Activated CD4-positive, alpha-beta T cell treated with anti-CD3 and anti-CD28 coated beads, Interleukin-2, amount 10 ng/mL, durations not matched to agents 7 days and 5 days (primary cell): ENCODE results near the gene ZFR. TPM values are rescaled to one million over a fixed set of nuclear protein-coding genes. Genes with fewer than 3 reads are reported as not detected.
"Not testable (repeated sequence)": the region's sequence is repeated elsewhere in the genome, so short reads cannot be mapped to it uniquely, and the experiment has no call there.

Experiments
- CTCF ChIA-PET: fragments of 350-600 bp; sonication (Branson Sonifier 250); formaldehyde crosslinking; loops from one replicate; lab custom pipeline; 2021; ENCODE audit warnings: antibody characterized with exemption; lab: Charles Lee
- POLR2A ChIA-PET: fragments of 350-600 bp; sonication (Branson Sonifier 250); formaldehyde crosslinking; loops from one replicate; lab custom pipeline; 2021; ENCODE audit warnings: antibody characterized with exemption; lab: Charles Lee
- DNase-seq: peaks from one replicate; pipeline ENCODE4 v3.0.0-alpha.2; 2020
- H3K27ac Mint-ChIP-seq: one replicate; pipeline ENCODE4 v1.8.0; 2021; ENCODE audit warnings: mild to moderate bottlenecking, moderate library complexity, mixed read lengths
- H3K27me3 Mint-ChIP-seq: one replicate; pipeline ENCODE4 v1.8.0; 2021; ENCODE audit warnings: mixed read lengths
- H3K36me3 Mint-ChIP-seq: one replicate; pipeline ENCODE4 v1.8.0; 2021; ENCODE audit warnings: low read depth, mixed read lengths
- H3K4me1 Mint-ChIP-seq: one replicate; pipeline ENCODE4 v1.8.0; 2021; ENCODE audit warnings: mixed read lengths
- H3K4me3 Mint-ChIP-seq: one replicate; pipeline ENCODE4 v1.8.0; 2021; ENCODE audit warnings: mild to moderate bottlenecking, moderate library complexity, mixed read lengths
- H3K9me3 Mint-ChIP-seq: one replicate; pipeline ENCODE4 v1.8.0; 2021; ENCODE audit warnings: mixed read lengths
- total RNA-seq, 2 experiments: library from RNA; stranded (reverse); gene quantifications; one replicate each; pipeline ENCODE4 v1.2.3, GENCODE V29; 2021

Gene ZFR
- total RNA-seq, 2 experiments from 2014 or later = 46.6 to 52.1 TPM

DNA sequence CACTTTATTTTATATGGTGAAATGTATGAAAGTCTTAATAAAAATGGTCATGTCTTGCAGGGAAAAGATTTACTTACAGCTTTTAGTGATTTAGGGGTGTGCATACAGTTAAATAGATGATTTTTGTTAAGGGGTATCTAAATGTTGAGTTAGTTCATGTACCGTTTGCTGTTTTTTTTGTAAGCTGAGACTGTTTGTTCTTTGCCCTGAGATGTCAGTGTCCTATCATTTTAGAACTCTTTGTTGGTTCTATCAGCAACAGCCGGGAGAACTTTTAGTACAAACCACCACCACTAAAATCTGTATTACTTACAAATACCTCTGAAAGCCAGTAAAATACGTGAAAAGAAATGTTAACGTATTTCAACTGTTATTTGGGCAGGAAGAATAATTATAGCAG, 75.5 kb downstream of the ZFR start:
- POLR2A ChIA-PET = no interaction called here
- Mint-ChIP-seq H3K4me3 (no peak overlapping the region), H3K36me3 (peaks cover 41% of the 10 kb centered on the region), H3K4me1 (no peaks in the 10 kb centered on the region), H3K9me3 (no peaks in the 10 kb centered on the region), H3K27ac (no peak overlapping the region), H3K27me3 (no peaks in the 10 kb centered on the region)
- DNase-seq = no peak
- CTCF ChIA-PET = no interaction called here

- peaks cover 38% of the 10 kb centered on the region for H3K36me3 Mint-ChIP-seq
- H3K4me3 Mint-ChIP-seq, H3K27ac Mint-ChIP-seq, H3K9me3 Mint-ChIP-seq, POLR2A ChIA-PET, DNase-seq, H3K27me3 Mint-ChIP-seq, H3K4me1 Mint-ChIP-seq: not testable (repeated sequence)
- CTCF ChIA-PET = interaction anchor here (1.0 to 2.2 kb wide), 2 partner anchors 8 to 15 kb away, joined by 3 to 5 read pairs; no protein-coding TSS in a partner anchor
These were observed 77.3 kb downstream of the ZFR start for GRCh38 chr5:32367271-32367670.

DNA sequence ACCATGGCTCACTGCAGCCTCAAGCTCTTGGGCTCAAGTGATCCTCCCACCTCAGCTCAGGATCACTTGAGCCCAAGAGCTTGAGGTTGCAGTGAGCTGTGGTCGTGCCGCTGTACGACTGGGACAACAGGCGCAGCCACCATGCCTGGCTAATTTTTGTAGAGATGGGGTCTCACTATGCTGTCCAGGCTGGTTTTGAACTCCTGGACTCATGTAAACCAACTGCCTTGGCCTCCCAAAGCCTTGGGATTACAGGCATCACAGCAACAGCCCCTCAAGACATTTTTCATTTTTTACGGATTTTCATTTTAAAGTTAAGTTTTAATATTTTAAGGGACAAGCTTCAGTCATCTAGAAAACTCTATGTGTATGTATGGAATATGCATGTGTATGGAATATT, 78.9 kb downstream of the ZFR start:
- H3K4me1 Mint-ChIP-seq = no peaks in the 10 kb centered on the region
- H3K9me3 Mint-ChIP-seq = no peaks in the 10 kb centered on the region
- H3K4me3 Mint-ChIP-seq = no peak overlapping the region
- no peak for DNase-seq
- CTCF ChIA-PET = interaction anchor here (0.8 to 2.2 kb wide), 2 partner anchors 17 to 184 kb away, joined by 3 to 5 read pairs; no protein-coding TSS in a partner anchor
- H3K27me3 Mint-ChIP-seq = no peaks in the 10 kb centered on the region
- no peak overlapping the region for H3K27ac Mint-ChIP-seq
- peaks cover 31% of the 10 kb centered on the region for H3K36me3 Mint-ChIP-seq
- POLR2A ChIA-PET = no interaction called here

GRCh38 chr5:32363030-32363429, 81.5 kb downstream of the ZFR start:
- CTCF ChIA-PET = no interaction called here
- peaks cover 36% of the 10 kb centered on the region for H3K36me3 Mint-ChIP-seq
- no peaks in the 10 kb centered on the region for H3K4me1 Mint-ChIP-seq
- no peak overlapping the region for H3K4me3 Mint-ChIP-seq
- H3K9me3 Mint-ChIP-seq = no peaks in the 10 kb centered on the region
- H3K27ac Mint-ChIP-seq = no peak overlapping the region
- H3K27me3 Mint-ChIP-seq = no peaks in the 10 kb centered on the region
- POLR2A ChIA-PET = no interaction called here
- DNase-seq = no peak

DNA sequence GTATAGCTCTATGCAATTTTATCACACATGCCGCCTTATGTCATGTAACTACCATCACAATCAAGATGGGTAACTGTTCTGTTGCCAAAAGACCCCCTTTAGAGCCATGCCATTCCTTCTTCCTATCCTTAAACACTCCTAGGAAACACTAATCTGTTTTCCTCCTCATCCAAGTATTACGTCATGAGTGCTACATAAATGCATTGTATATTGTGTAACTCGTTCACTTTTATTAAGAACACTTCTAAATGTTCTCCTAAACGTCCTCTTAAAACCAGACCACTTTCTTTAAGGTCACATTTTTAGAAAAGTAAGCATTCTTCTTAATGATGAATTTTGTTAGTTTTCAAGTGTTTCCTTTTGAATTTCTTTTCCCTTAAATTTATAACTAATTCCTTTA, 82.0 kb downstream of the ZFR start:
- ChIA-PET POLR2A (no interaction called here), CTCF (no interaction called here)
- H3K4me1 Mint-ChIP-seq = no peaks in the 10 kb centered on the region

DNA sequence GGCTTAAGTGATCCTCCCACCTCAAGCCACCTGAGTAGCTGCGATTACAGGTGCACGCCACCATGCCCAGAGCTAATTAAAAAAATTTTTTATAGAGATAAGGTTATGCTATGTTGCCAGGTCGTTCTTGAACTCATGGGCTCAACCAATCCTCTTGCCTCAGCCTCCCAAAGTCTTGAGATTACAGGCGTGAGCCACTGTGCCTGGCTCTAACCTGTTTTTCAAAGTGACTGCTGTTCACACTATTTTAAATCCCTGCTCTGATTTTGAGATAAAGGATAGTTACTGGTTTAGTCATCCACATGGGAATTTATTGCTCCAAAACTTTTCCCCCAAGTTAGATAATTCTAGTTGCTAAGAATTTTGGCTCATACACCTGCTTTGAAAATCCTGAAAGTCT, 83.6 kb downstream of the ZFR start:
- Mint-ChIP-seq H3K9me3 (no peaks in the 10 kb centered on the region), H3K36me3 (peaks cover 40% of the 10 kb centered on the region), H3K27ac (no peak overlapping the region), H3K4me1 (no peaks in the 10 kb centered on the region), H3K27me3 (no peaks in the 10 kb centered on the region), H3K4me3 (no peak overlapping the region)
- ChIA-PET POLR2A (no interaction called here), CTCF (no interaction called here)
- no peak for DNase-seq

More for the DNA sequence above, 82.0 kb downstream of the ZFR start:
- no peak for DNase-seq
- H3K27me3 Mint-ChIP-seq = no peaks in the 10 kb centered on the region
- peaks cover 35% of the 10 kb centered on the region for H3K36me3 Mint-ChIP-seq
- no peaks in the 10 kb centered on the region for H3K9me3 Mint-ChIP-seq
- H3K27ac Mint-ChIP-seq = no peak overlapping the region
- H3K4me3 Mint-ChIP-seq = no peak overlapping the region

- ChIA-PET POLR2A (no interaction called here), CTCF (interaction anchor here (1.2 kb wide), 1 partner anchor 138 kb away, joined by 3 read pairs; no protein-coding TSS in a partner anchor)
- no peaks in the 10 kb centered on the region for H3K9me3 Mint-ChIP-seq
- H3K27me3 Mint-ChIP-seq = no peaks in the 10 kb centered on the region
- no peaks in the 10 kb centered on the region for H3K4me1 Mint-ChIP-seq
- H3K27ac Mint-ChIP-seq = no peak overlapping the region
- peaks cover 52% of the 10 kb centered on the region for H3K36me3 Mint-ChIP-seq
- DNase-seq = no peak
- H3K4me3 Mint-ChIP-seq = no peak overlapping the region
These were observed 85.9 kb downstream of the ZFR start for GRCh38 chr5:32358611-32359010.

- no peak for DNase-seq
- H3K36me3 Mint-ChIP-seq = peaks cover 54% of the 10 kb centered on the region
- no peaks in the 10 kb centered on the region for H3K4me1 Mint-ChIP-seq
- H3K4me3 Mint-ChIP-seq = no peak overlapping the region
- H3K9me3 Mint-ChIP-seq = no peaks in the 10 kb centered on the region
- POLR2A ChIA-PET = no interaction called here
- no peak overlapping the region for H3K27ac Mint-ChIP-seq
- no peaks in the 10 kb centered on the region for H3K27me3 Mint-ChIP-seq
- CTCF ChIA-PET = interaction anchor here (0.6 kb wide), 1 partner anchor 121 kb away, joined by 6 read pairs; no protein-coding TSS in a partner anchor
These were observed 86.9 kb downstream of the ZFR start for GRCh38 chr5:32357658-32358057.

DNA sequence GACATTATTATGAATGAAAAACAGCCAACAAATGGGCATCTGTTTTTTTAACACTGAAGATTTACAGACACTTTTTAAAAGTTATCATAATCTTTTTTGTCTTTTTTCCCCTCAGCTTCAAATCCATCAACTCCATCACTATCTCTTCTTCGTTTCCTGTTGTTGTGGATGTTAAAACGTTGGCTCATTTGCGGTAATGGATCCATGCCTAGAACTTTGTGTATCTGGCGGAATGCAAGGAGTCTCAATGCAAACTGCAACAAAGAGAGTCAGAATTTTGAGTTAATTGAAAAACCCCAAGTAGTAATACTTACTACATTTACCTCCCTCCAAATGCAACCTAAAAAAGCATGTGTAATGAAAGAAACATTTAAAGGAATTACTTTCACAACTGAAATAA, 88.9 kb downstream of the ZFR start:
- H3K36me3 Mint-ChIP-seq = peaks cover 45% of the 10 kb centered on the region
- H3K27ac Mint-ChIP-seq = no peak overlapping the region
- no peak overlapping the region for H3K4me3 Mint-ChIP-seq
- ChIA-PET CTCF (no interaction called here), POLR2A (no interaction called here)
- H3K9me3 Mint-ChIP-seq = no peaks in the 10 kb centered on the region
- no peaks in the 10 kb centered on the region for H3K4me1 Mint-ChIP-seq
- DNase-seq = no peak
- H3K27me3 Mint-ChIP-seq = no peaks in the 10 kb centered on the region

GRCh38 chr5:32353420-32353819, 91.1 kb downstream of the ZFR start:
- CTCF ChIA-PET = no interaction called here
- H3K4me3 Mint-ChIP-seq = no peak overlapping the region
- DNase-seq = no peak
- peaks cover 31% of the 10 kb centered on the region for H3K36me3 Mint-ChIP-seq
- POLR2A ChIA-PET = no interaction called here
- no peaks in the 10 kb centered on the region for H3K27me3 Mint-ChIP-seq
- H3K27ac Mint-ChIP-seq = no peak overlapping the region
- peaks cover 4% of the 10 kb centered on the region for H3K9me3 Mint-ChIP-seq
- no peaks in the 10 kb centered on the region for H3K4me1 Mint-ChIP-seq

- Mint-ChIP-seq H3K4me1 (no peaks in the 10 kb centered on the region), H3K4me3 (no peak overlapping the region), H3K27ac (no peak overlapping the region), H3K27me3 (no peaks in the 10 kb centered on the region), H3K9me3 (peaks cover 10% of the 10 kb centered on the region), H3K36me3 (peaks cover 29% of the 10 kb centered on the region)
- POLR2A ChIA-PET = no interaction called here
- CTCF ChIA-PET = no interaction called here
- DNase-seq = no peak
These were observed 91.9 kb downstream of the ZFR start for GRCh38 chr5:32352685-32353084.

DNA sequence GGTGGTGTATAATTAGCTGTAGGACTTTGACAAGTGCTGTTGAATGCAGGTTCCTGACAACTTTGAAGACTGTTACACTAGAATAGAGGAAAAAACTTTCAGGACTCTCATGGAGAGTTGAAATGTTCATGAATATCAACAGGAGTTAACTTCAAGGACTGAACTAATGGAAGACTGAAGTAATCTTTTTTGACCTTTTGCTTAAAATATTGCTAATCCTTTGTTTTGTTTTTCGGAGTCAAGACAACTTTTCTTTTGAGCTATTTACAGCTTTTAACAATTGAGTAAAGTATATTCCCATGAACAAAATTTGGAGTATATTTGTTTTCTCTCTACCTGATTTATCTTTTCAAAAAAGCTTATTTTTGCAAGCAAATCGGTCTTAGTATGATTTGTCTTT, 97.7 kb downstream of the ZFR start:
- Mint-ChIP-seq H3K4me3 (no peak overlapping the region), H3K36me3 (peaks cover 6% of the 10 kb centered on the region), H3K27me3 (no peaks in the 10 kb centered on the region), H3K4me1 (no peaks in the 10 kb centered on the region), H3K9me3 (peaks cover 22% of the 10 kb centered on the region), H3K27ac (no peak overlapping the region)
- CTCF ChIA-PET = interaction anchor here (0.8 kb wide), 1 partner anchor 17 kb away, joined by 3 read pairs; no protein-coding TSS in a partner anchor
- POLR2A ChIA-PET = no interaction called here
- no peak for DNase-seq

DNA sequence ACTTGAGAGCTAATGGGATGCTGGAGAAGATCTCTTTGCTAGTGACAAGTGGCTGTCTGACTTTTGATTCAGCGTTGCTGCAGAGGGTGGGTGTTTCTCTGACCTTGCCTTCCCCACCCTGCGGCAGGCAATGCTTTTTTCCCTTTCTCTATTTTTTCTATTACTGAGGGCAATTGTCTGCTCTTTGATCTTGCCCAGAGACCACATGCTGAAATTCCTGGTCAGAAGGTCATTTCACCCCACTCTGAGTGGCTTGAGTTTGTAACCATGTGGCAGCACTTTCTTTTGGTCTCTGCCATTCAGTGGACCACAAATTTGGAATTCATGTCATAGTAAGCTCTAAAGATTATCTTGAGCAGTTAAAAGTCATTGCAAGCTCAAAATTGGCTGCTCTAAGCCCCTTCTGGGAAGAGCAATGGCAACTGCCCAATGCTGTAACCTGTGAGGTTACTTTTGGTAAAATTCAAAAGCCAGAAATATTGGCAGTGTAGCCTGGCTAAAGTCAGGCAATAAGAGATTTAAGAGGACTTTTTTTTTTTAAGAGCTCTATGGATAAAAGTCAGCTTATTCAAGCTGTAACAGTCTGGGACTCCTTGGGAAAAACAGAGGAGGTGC, 101.4 kb downstream of the ZFR start:
- H3K4me1 Mint-ChIP-seq = no peaks in the 10 kb centered on the region
- POLR2A ChIA-PET = no interaction called here
- CTCF ChIA-PET = interaction anchor here (0.5 to 2.2 kb wide), 4 partner anchors 14 to 258 kb away, joined by 3 to 14 read pairs (median 5); no protein-coding TSS in a partner anchor
- H3K36me3 Mint-ChIP-seq = peaks cover 8% of the 10 kb centered on the region
- H3K4me3 Mint-ChIP-seq = no peak overlapping the region
- H3K27ac Mint-ChIP-seq = no peak overlapping the region
- no peak for DNase-seq
- peaks cover 26% of the 10 kb centered on the region for H3K9me3 Mint-ChIP-seq
- H3K27me3 Mint-ChIP-seq = peaks cover under 1% of the 10 kb centered on the region

GRCh38 chr5:32342656-32343055, 101.9 kb downstream of the ZFR start:
- Mint-ChIP-seq H3K27me3 (peaks cover 2% of the 10 kb centered on the region), H3K36me3 (peaks cover 8% of the 10 kb centered on the region), H3K27ac (no peak overlapping the region), H3K9me3 (peaks cover 26% of the 10 kb centered on the region), H3K4me3 (no peak overlapping the region), H3K4me1 (no peaks in the 10 kb centered on the region)
- DNase-seq = no peak
- ChIA-PET POLR2A (no interaction called here), CTCF (interaction anchor here (0.5 to 2.2 kb wide), 6 partner anchors 13 to 428 kb away, joined by 3 to 14 read pairs (median 4); no protein-coding TSS in a partner anchor)
